Endothelial cell of umbilical vein (primary cell): ENCODE measurements around the gene KLHL24. TPM values are rescaled to one million over a fixed set of nuclear protein-coding genes. Genes with fewer than 3 reads are reported as not detected.

Source experiments
- BruUV-seq: library from RNA; stranded (reverse); fragments of 400-500 nt; replicated peaks from 2 replicates; lab custom pipeline; 2021; lab: Mats Ljungman, UMichigan
- CTCF ChIA-PET: fragments of 300-600, 350-600 bp; sonication (Branson Sonifier 250); formaldehyde crosslinking; loops from one replicate; lab custom pipeline; 2021; ENCODE audit warnings: antibody characterized with exemption, inconsistent platforms; lab: Charles Lee
- POLR2A ChIA-PET: fragments of 300-600, 350-600 bp; sonication (Branson Sonifier 250); formaldehyde crosslinking; loops from one replicate; lab custom pipeline; 2021; ENCODE audit warnings: antibody characterized with exemption, inconsistent platforms; lab: Charles Lee
- DNase-seq: peaks from one replicate; pipeline ENCODE4 v3.0.0-alpha.2; 2011; ENCODE audit warnings: low read depth, low spot score
- FAIRE-seq: peaks from 2 replicates; lab custom pipeline; 2011; peaks lifted over from hg19 to GRCh38; lab: Jason Lieb, UNC
- H2AFZ ChIP-seq: 2 replicates; pipeline ENCODE4 v1.6.0; 2012; ENCODE audit warnings: low read depth, low read length, control low read depth, inconsistent platforms
- H3K27ac ChIP-seq: 2 replicates; pipeline ENCODE4 v1.5.1; 2011; ENCODE audit warnings: low read depth, mild to moderate bottlenecking, control low read depth, low read length, moderate library complexity; ENCODE audit not compliant: insufficient read depth
- H3K27me3 ChIP-seq, 2 experiments: 2 replicates each; pipeline versions ENCODE4 v1.6.0 to v1.6.1; 2011; ENCODE audit warnings: low read length in 2 of 2, mixed read lengths in 1 of 2; ENCODE audit not compliant: control insufficient read depth in 2 of 2, insufficient read depth in 2 of 2
- H3K36me3 ChIP-seq, 2 experiments: 2 replicates in 1 of 2; 3 replicates in 1 of 2; pipeline ENCODE4 v1.5.1; 2011; ENCODE audit warnings: low read length in 2 of 2, mild to moderate bottlenecking in 1 of 2, moderate library complexity in 1 of 2; ENCODE audit not compliant: control insufficient read depth in 2 of 2, insufficient read depth in 2 of 2; ENCODE audit errors: extremely low read depth in 1 of 2
- H3K4me1 ChIP-seq: 3 replicates; pipeline ENCODE4 v1.5.1; 2011; ENCODE audit warnings: mild to moderate bottlenecking, low read length; ENCODE audit not compliant: control insufficient read depth, insufficient read depth; ENCODE audit errors: extremely low read depth
- H3K4me2 ChIP-seq: 2 replicates; pipeline ENCODE4 v1.6.1; 2011; ENCODE audit warnings: low read length, control low read depth, mixed read lengths; ENCODE audit not compliant: insufficient read depth
- H3K4me3 ChIP-seq, 3 experiments: fragments of 200-600 bp in 1 of 3; sonication (generic), shearing (Covaris generic) in 1 of 3; replicated peaks in 1 of 3; 2 replicates each; pipeline ENCODE4 v1.5.1; 2011 to 2016; ENCODE audit warnings: control low read depth in 3 of 3, low read length in 3 of 3, mild to moderate bottlenecking in 2 of 3, inconsistent platforms in 1 of 3, low read depth in 1 of 3, moderate library complexity in 1 of 3; ENCODE audit not compliant: insufficient read depth in 1 of 3
- H3K79me2 ChIP-seq: 2 replicates; pipeline ENCODE4 v1.6.0; 2012; ENCODE audit warnings: low read length, inconsistent platforms; ENCODE audit not compliant: control insufficient read depth, insufficient read depth
- H3K9ac ChIP-seq: replicated peaks from 2 replicates; pipeline ENCODE3; 2011; ENCODE audit warnings: low read length, control low read depth; ENCODE audit not compliant: insufficient read depth; ENCODE audit errors: extremely low read depth
- H3K9me1 ChIP-seq: replicated peaks from 3 replicates; pipeline ENCODE4 v1.6.0; 2011; ENCODE audit warnings: mild to moderate bottlenecking, low read length; ENCODE audit not compliant: control insufficient read depth, insufficient read depth; ENCODE audit errors: extremely low read depth
- H3K9me3 ChIP-seq: replicated peaks from 2 replicates; pipeline ENCODE4 v1.5.1; 2012; ENCODE audit warnings: low read length, inconsistent platforms; ENCODE audit not compliant: control insufficient read depth, insufficient read depth
- H4K20me1 ChIP-seq: replicated peaks from 2 replicates; pipeline ENCODE3; 2011; ENCODE audit warnings: mild to moderate bottlenecking, low read length; ENCODE audit not compliant: control insufficient read depth, insufficient read depth; ENCODE audit errors: extremely low read depth
- FOS ChIP-seq: IDR thresholded peaks from 2 replicates; pipeline ENCODE4 v1.6.1; 2011; ENCODE audit warnings: mild to moderate bottlenecking, low read length, moderate library complexity, borderline replicate concordance; ENCODE audit not compliant: insufficient read depth
- GATA2 ChIP-seq: IDR thresholded peaks from 2 replicates; pipeline ENCODE4 v1.7.0; 2011; ENCODE audit warnings: low read depth, mild to moderate bottlenecking, moderate library complexity, mixed read lengths, low read length; ENCODE audit not compliant: insufficient read length, insufficient read depth
- JUN ChIP-seq: IDR thresholded peaks from 2 replicates; pipeline ENCODE4 v1.6.1; 2011; ENCODE audit warnings: borderline replicate concordance, low read depth; ENCODE audit not compliant: insufficient read length, insufficient read depth
- MAX ChIP-seq: IDR thresholded peaks from 2 replicates; pipeline ENCODE4 v1.6.1; 2011; ENCODE audit not compliant: insufficient read depth, insufficient read length
- POLR2A ChIP-seq: IDR thresholded peaks from 2 replicates; pipeline ENCODE4 v1.6.1; 2012; ENCODE audit warnings: low read depth, mild to moderate bottlenecking, control low read depth, low read length
- dilution Hi-C: fragments of 300-500 bp; cut with MboI; formaldehyde crosslinking; loops from one replicate; pipeline ENCODE4 v1.15.0; 2019; ENCODE audit warnings: low sequenced_read_pairs; ENCODE audit not compliant: extremely low pct_ligation_motif_present
- intact Hi-C: fragments of 100-400 bp; cut with micrococcal nuclease; formaldehyde crosslinking; loops from one replicate; pipeline ENCODE4 v1.10.0; 2022
- polyA plus RNA-seq, 4 experiments: library from polyadenylated mRNA; depleted of rRNA in 3 of 4; stranded (reverse) in 3 of 4; unstranded in 1 of 4; fragments of >200 nt; gene quantifications; 2 replicates each; pipeline versions ENCODE4 v1.2.1 to v1.2.3, GENCODE V29; 2011 to 2012; ENCODE audit warnings: missing spikeins in 1 of 4
- total RNA-seq: library from RNA; stranded (reverse); gene quantifications from 2 replicates; pipeline ENCODE4 v1.2.3, GENCODE V29; 2021

The KLHL24 gene
- total and polyA plus RNA-seq, 2 donors (not counting 3 experiments of a cell fraction or from before 2014, with no cell fraction given) = 14.0 to 46.2 TPM

GRCh38 chr3:183662099-183662498 is 26.7 kb downstream of the KLHL24 start:
- intact Hi-C loops = no loop called here
- no peak overlapping the region for H3K27ac ChIP-seq
- peaks cover 2% of the 10 kb centered on the region for H4K20me1 ChIP-seq
- H3K79me2 ChIP-seq = no peaks in the 10 kb centered on the region
- BruUV-seq = no TSS peak
- no peaks in the 10 kb centered on the region for H3K9me1 ChIP-seq
- H3K27me3 ChIP-seq = no peaks in the 10 kb centered on the region
- no peaks in the 10 kb centered on the region for H3K9me3 ChIP-seq
- FAIRE-seq = no peak
- H2AFZ ChIP-seq = no peak overlapping the region
- no peak overlapping the region for H3K4me3 ChIP-seq
- peaks cover 14% of the 10 kb centered on the region for H3K4me1 ChIP-seq
- dilution Hi-C loops = no loop called here
- no peak overlapping the region for H3K4me2 ChIP-seq
- CTCF ChIA-PET = interaction anchor here (0.6 to 1.8 kb wide), 2 partner anchors 17 to 22 kb away, joined by 3 to 6 read pairs; no protein-coding TSS in a partner anchor
- peaks cover 2 to 9% of the 10 kb centered on the region in 2 experiments for H3K36me3 ChIP-seq
- H3K9ac ChIP-seq = no peak overlapping the region
- no peak for DNase-seq
- no peak for TF ChIP-seq GATA2
- no peak for TF ChIP-seq MAX
- TF ChIP-seq POLR2A = no peak
- POLR2A ChIA-PET = no interaction called here

GRCh38 chr3:183664913-183665381 is 29.5 kb downstream of the KLHL24 start:
- ChIA-PET CTCF (interaction anchor here (1.2 kb wide), 1 partner anchor 88 kb away, joined by 3 read pairs; no protein-coding TSS in a partner anchor), POLR2A (no interaction called here)
- Histone ChIP-seq H3K9ac (no peak overlapping the region), H2AFZ (peak overlapping the region; percentile 82), H3K36me3 (peaks cover 2 to 6% of the 10 kb centered on the region in 2 experiments), H3K4me1 (peaks cover 11% of the 10 kb centered on the region), H3K27ac (no peak overlapping the region), H3K27me3 (no peaks in the 10 kb centered on the region), H3K4me3 (no peak overlapping the region), H3K4me2 (peak overlapping the region; percentile 70), H3K79me2 (no peaks in the 10 kb centered on the region), H3K9me1 (no peaks in the 10 kb centered on the region), H3K9me3 (no peaks in the 10 kb centered on the region), H4K20me1 (peaks cover 2% of the 10 kb centered on the region)
- intact Hi-C loops (no loop called here), dilution Hi-C loops (no loop called here)
- peak; percentile 26 for FAIRE-seq
- peak; percentile 63 for DNase-seq
- BruUV-seq = no TSS peak
- TF ChIP-seq MAX (no peak), FOS (peak; percentile 52), JUN (no peak), GATA2 (peak; percentile 56)
